K562 (cell line): ENCODE measurements around the gene SLC1A2. TPM values are rescaled to one million over a fixed set of nuclear protein-coding genes. Genes with fewer than 3 reads are reported as not detected.

Experiments used
- ATAC-seq: fragments of 200-7000 bp; cut with Tn5 transposase; 3 replicates; pipeline ENCODE4 v1.9.1; 2020; ENCODE audit warnings: moderate library complexity
- BruUV-seq: library from RNA; stranded (reverse); fragments of 400-500 nt; replicated peaks from 2 replicates; lab custom pipeline; 2021; lab: Mats Ljungman, UMichigan
- CTCF ChIA-PET: fragments of 300-600 bp; formaldehyde crosslinking; extraction: SDS; loops from one replicate; lab custom pipeline; 2021; ENCODE audit warnings: low intra/inter-chr PET ratio; lab: Yijun Ruan, JAX
- POLR2A ChIA-PET: fragments of 300-600, 350-650 bp; sonication (Branson Sonifier 250); formaldehyde crosslinking; extraction: SDS; loops from one replicate; lab custom pipeline; 2021; ENCODE audit warnings: antibody characterized with exemption, inconsistent platforms; lab: Yijun Ruan, JAX
- DNase-seq, 4 experiments: peaks; one replicate each; pipeline versions ENCODE4 v3.0.0 to v3.0.0-alpha.2; 2011 to 2018; ENCODE audit warnings: low spot score in 3 of 4, mixed read lengths in 3 of 4; ENCODE audit errors: extremely low read depth in 1 of 4
- FAIRE-seq: peaks from 2 replicates; lab custom pipeline; 2011; peaks lifted over from hg19 to GRCh38; lab: Jason Lieb, UNC
- H2AFZ ChIP-seq: 2 replicates; pipeline ENCODE4 v1.6.0; 2011; ENCODE audit warnings: low read depth, low read length, control low read depth, inconsistent platforms
- H3K27ac ChIP-seq: fragments of 200-600 bp; 3 replicates; pipeline ENCODE4 v1.8.0; 2011; ENCODE audit warnings: low read depth, mild to moderate bottlenecking, control low read depth, inconsistent platforms, low read length, moderate library complexity, mixed read lengths; ENCODE audit errors: extremely low read depth
- H3K27me3 ChIP-seq, 2 experiments: fragments of 300-600 bp in 1 of 2; 2 replicates in 1 of 2; 3 replicates in 1 of 2; pipeline versions ENCODE4 v1.6.0 to v1.8.0; 2011; ENCODE audit warnings: inconsistent platforms in 2 of 2, low read length in 2 of 2, mild to moderate bottlenecking in 1 of 2, mixed read lengths in 1 of 2, moderate library complexity in 1 of 2; ENCODE audit not compliant: control insufficient read depth in 2 of 2, insufficient read depth in 2 of 2
- H3K36me3 ChIP-seq: fragments of 300-600 bp; 3 replicates; pipeline ENCODE4 v1.8.0; 2011; ENCODE audit warnings: mild to moderate bottlenecking, low read length, inconsistent platforms; ENCODE audit not compliant: control insufficient read depth, insufficient read depth
- H3K4me1 ChIP-seq, 2 experiments: fragments of 200-600 bp in 1 of 2; replicated peaks in 1 of 2; 2 replicates in 1 of 2; 3 replicates in 1 of 2; pipeline versions ENCODE4 v1.5.1 to v1.8.0; 2011; ENCODE audit warnings: inconsistent platforms in 2 of 2, low read length in 2 of 2, mild to moderate bottlenecking in 1 of 2, mixed read lengths in 1 of 2, moderate library complexity in 1 of 2; ENCODE audit not compliant: control insufficient read depth in 2 of 2, insufficient read depth in 2 of 2
- H3K4me2 ChIP-seq: 2 replicates; pipeline ENCODE4 v1.6.1; 2011; ENCODE audit warnings: low read length, control low read depth, inconsistent platforms, mixed read lengths; ENCODE audit not compliant: insufficient read depth
- H3K4me3 ChIP-seq: fragments of 200-600 bp; sonication (generic), shearing (Covaris generic); 2 replicates; pipeline ENCODE4 v1.5.1; 2016; ENCODE audit warnings: control low read depth, inconsistent platforms
- H3K79me2 ChIP-seq: fragments of 200-600 bp; 3 replicates; pipeline ENCODE4 v1.8.0; 2011; ENCODE audit warnings: low read length, inconsistent platforms; ENCODE audit not compliant: control insufficient read depth, insufficient read depth
- H3K9ac ChIP-seq, 2 experiments: 2 replicates each; pipeline versions ENCODE4 v1.6.0 to v1.6.1; 2011; ENCODE audit warnings: low read depth in 2 of 2, low read length in 2 of 2, control low read depth in 1 of 2, inconsistent platforms in 1 of 2, mild to moderate bottlenecking in 1 of 2, mixed read lengths in 1 of 2; ENCODE audit not compliant: insufficient read depth in 1 of 2
- H3K9me1 ChIP-seq: one replicate; pipeline ENCODE4 v1.6.0; 2011; ENCODE audit warnings: inconsistent platforms, mild to moderate bottlenecking, low read length, moderate library complexity; ENCODE audit not compliant: control insufficient read depth, insufficient read depth
- H3K9me3 ChIP-seq: replicated peaks from 2 replicates; pipeline ENCODE4 v1.5.1; 2011; ENCODE audit warnings: low read depth, low read length, inconsistent platforms; ENCODE audit not compliant: control insufficient read depth, insufficient read depth
- H4K20me1 ChIP-seq: replicated peaks from 2 replicates; pipeline ENCODE4 v1.6.1; 2011; ENCODE audit warnings: low read length, inconsistent platforms, mixed read lengths; ENCODE audit not compliant: control insufficient read depth, insufficient read depth
- NCOA1 ChIP-seq: fragments of 450-650 bp; IDR thresholded peaks from 2 replicates; pipeline ENCODE4 v1.6.1; 2016; ENCODE audit warnings: low read depth
- POLR3A ChIP-seq: IDR thresholded peaks from 2 replicates; pipeline ENCODE4 v1.6.1; 2011; ENCODE audit warnings: borderline replicate concordance, mild to moderate bottlenecking, moderate library complexity; ENCODE audit not compliant: insufficient read length, insufficient read depth; ENCODE audit errors: extremely low read depth
- PTRF ChIP-seq: fragments of 450-650 bp; IDR thresholded peaks from 2 replicates; pipeline ENCODE4 v1.6.1; 2016; ENCODE audit warnings: mild to moderate bottlenecking, missing genetic modification characterization, missing compliant biosample characterization
- ZBTB34 ChIP-seq: fragments of 250-450 bp; sonication (Bioruptor Pico); IDR thresholded peaks from 2 replicates; pipeline ENCODE4 v1.8.0; 2021; ENCODE audit warnings: mild to moderate bottlenecking, moderate library complexity
- ZKSCAN3 ChIP-seq: fragments of 250-450 bp; sonication (Bioruptor Pico); IDR thresholded peaks from 2 replicates; pipeline ENCODE4 v1.4.0; 2020
- ZNF511 ChIP-seq: sonication (generic); formaldehyde crosslinking; IDR thresholded peaks from 2 replicates; pipeline ENCODE4 v1.8.0; 2022; ENCODE audit warnings: mild to moderate bottlenecking, missing genetic modification reagents
- ZNF75A ChIP-seq: fragments of 450-650 bp; formaldehyde crosslinking; IDR thresholded peaks from 2 replicates; pipeline ENCODE4 v1.4.0; 2020; ENCODE audit warnings: mild to moderate bottlenecking
- whole genome bisulfite sequencing: fragments of 100-300 bp; shearing (Covaris generic); methylation state at CpG from one replicate; pipeline ENCODE4 v1.1.6; 2016; ENCODE audit warnings: low coverage, mixed read lengths; ENCODE audit not compliant: insufficient coverage; ENCODE audit errors: missing lambda C conversion rate; 5-methylcytosine and 5-hydroxymethylcytosine counted together
- in situ Hi-C: fragments of 300-500 bp; cut with MboI; formaldehyde crosslinking; loops from 4 replicates; pipeline ENCODE4 v1.15.0; 2018; ENCODE audit warnings: inconsistent platforms, mixed read lengths
- intact Hi-C: fragments of 100-400 bp; cut with micrococcal nuclease; formaldehyde crosslinking; loops from 2 replicates; pipeline ENCODE4 v1.14.2; 2022
- polyA plus RNA-seq, 8 experiments: library from polyadenylated mRNA; depleted of rRNA in 4 of 8; stranded (reverse) in 5 of 8; unstranded in 3 of 8; fragments of >200 nt; fragmentation: Nextera tagmentation in 2 of 8; fragmentation: Illumina TruSeq in 1 of 8; extraction: Ambion mirVana in 2 of 8; extraction: Trizol in 1 of 8; gene quantifications; 2 replicates each; pipeline versions ENCODE4 v1.2.1 to v1.2.3, GENCODE V29; 2011 to 2014; ENCODE audit warnings: inconsistent platforms in 1 of 8, missing spikeins in 1 of 8
- total RNA-seq, 7 experiments: library from RNA; depleted of rRNA in 6 of 7; stranded (reverse); fragments of >200 nt in 6 of 7; fragmentation: Illumina TruSeq in 2 of 7; extraction: Trizol in 2 of 7; gene quantifications; 2 replicates each; pipeline versions ENCODE4 v1.2.1 to v1.2.3, GENCODE V29; 2011 to 2021; ENCODE audit warnings: low replicate concordance in 1 of 7
- TF ChIP-seq, protein P1 (sequence below): fragments of 450-650 bp; IDR thresholded peaks from 2 replicates; pipeline ENCODE4 v1.7.0; 2016; ENCODE audit warnings: borderline replicate concordance
- TF ChIP-seq, protein P2 (sequence below): sonication (generic); formaldehyde crosslinking; IDR thresholded peaks from 2 replicates; pipeline ENCODE4 v1.8.0; 2022; ENCODE audit warnings: mild to moderate bottlenecking, missing genetic modification reagents

SLC1A2 gene
- total and polyA plus RNA-seq, 9 of the 15 experiments (the other 6 are each of a cell fraction or from before 2014, with no cell fraction given), result 0.03 to 0.07 (median 0.04) TPM; not detected in 5

DNA sequence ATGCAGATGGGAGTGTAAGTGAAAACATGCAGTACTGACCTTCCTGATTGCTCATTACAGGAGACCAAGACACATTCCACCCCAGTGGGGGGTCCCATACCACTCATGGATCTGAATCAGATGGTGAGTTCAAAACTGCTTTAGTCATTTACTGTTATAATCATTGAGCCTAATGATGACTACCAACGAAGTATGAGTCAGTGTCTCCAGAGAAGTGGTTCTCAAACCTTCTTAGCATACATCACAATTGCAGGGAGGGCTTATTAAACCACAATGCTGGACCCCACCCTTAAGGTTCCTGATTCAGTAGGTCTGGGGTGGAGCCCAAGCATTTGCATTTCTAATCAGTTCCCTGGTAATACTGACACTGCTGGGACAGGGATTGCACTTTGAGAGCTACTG, 204.6 kb downstream of the SLC1A2 start:
- H4K20me1 ChIP-seq, result no peaks in the 10 kb centered on the region; the same call in 1 of the 2 replicates
- FAIRE-seq, result no peak
- H3K4me3 ChIP-seq, result no peak overlapping the region
- no peak for DNase-seq
- no TSS peak for BruUV-seq
- no peak for TF ChIP-seq ZBTB34 (CRISPR knock-in tag)
- no peak for TF ChIP-seq PTRF (tag)
- TF ChIP-seq, protein P1, sequence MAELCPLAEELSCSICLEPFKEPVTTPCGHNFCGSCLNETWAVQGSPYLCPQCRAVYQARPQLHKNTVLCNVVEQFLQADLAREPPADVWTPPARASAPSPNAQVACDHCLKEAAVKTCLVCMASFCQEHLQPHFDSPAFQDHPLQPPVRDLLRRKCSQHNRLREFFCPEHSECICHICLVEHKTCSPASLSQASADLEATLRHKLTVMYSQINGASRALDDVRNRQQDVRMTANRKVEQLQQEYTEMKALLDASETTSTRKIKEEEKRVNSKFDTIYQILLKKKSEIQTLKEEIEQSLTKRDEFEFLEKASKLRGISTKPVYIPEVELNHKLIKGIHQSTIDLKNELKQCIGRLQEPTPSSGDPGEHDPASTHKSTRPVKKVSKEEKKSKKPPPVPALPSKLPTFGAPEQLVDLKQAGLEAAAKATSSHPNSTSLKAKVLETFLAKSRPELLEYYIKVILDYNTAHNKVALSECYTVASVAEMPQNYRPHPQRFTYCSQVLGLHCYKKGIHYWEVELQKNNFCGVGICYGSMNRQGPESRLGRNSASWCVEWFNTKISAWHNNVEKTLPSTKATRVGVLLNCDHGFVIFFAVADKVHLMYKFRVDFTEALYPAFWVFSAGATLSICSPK, result no peak
- no peak for TF ChIP-seq POLR3A
- TF ChIP-seq ZNF511 (CRISPR knock-in tag), result no peak
- TF ChIP-seq ZNF75A (CRISPR knock-in tag), result no peak
- TF ChIP-seq NCOA1, result no peak
- no peak for TF ChIP-seq ZKSCAN3
- TF ChIP-seq, protein P2, sequence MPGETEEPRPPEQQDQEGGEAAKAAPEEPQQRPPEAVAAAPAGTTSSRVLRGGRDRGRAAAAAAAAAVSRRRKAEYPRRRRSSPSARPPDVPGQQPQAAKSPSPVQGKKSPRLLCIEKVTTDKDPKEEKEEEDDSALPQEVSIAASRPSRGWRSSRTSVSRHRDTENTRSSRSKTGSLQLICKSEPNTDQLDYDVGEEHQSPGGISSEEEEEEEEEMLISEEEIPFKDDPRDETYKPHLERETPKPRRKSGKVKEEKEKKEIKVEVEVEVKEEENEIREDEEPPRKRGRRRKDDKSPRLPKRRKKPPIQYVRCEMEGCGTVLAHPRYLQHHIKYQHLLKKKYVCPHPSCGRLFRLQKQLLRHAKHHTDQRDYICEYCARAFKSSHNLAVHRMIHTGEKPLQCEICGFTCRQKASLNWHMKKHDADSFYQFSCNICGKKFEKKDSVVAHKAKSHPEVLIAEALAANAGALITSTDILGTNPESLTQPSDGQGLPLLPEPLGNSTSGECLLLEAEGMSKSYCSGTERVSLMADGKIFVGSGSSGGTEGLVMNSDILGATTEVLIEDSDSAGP (CRISPR knock-in tag), result no peak
- 0% methylated on average over 1 of the region's 1 CpG for WGBS
- intact Hi-C loops, result no loop called here
- H3K9me3 ChIP-seq, result no peaks in the 10 kb centered on the region
- H3K4me1 ChIP-seq, result no peaks in the 10 kb centered on the region
- H3K4me2 ChIP-seq, result no peak overlapping the region
- ChIA-PET POLR2A (no interaction called here), CTCF (no interaction called here)
- H3K9ac ChIP-seq, result no peak overlapping the region
- no peak overlapping the region for H3K27ac ChIP-seq
- in situ Hi-C loops, result no loop called here
- no peaks in the 10 kb centered on the region for H3K79me2 ChIP-seq
- H2AFZ ChIP-seq, result no peak overlapping the region
- ATAC-seq, result no peak
- peaks cover under 1 to 2% of the 10 kb centered on the region in 2 experiments; a peak in 2 of 5 replicates for H3K27me3 ChIP-seq
- H3K9me1 ChIP-seq, result no peaks in the 10 kb centered on the region
- no peaks in the 10 kb centered on the region for H3K36me3 ChIP-seq
